ENCODE measurements around the gene CACNA1B. TPM values are rescaled to one million over a fixed set of nuclear protein-coding genes. Genes with fewer than 3 reads are reported as not detected.

CACNA1B gene
- total and polyA plus RNA-seq, 8 donors: 0.15 to 0.34 (median 0.29) TPM; not detected in 1

DNA sequence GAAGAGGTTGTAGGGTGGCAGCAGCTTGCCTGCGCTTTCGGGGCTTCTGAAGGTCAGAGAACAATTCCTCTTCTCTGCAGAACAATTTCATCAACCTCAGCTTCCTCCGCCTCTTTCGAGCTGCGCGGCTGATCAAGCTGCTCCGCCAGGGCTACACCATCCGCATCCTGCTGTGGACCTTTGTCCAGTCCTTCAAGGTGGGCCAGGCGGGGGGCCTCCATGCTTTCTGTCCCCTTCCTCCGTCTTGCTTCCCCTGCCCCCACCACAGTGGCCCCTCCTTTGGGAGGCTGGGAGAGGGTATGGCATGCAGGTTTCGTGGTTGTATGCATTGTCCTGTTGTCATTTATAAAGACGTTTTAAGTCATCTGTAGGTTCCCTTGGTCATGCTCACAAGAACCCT, 195.8 kb downstream of the CACNA1B start:
- Histone ChIP-seq H3K4me1 (no peaks in the 10 kb centered on the region), H3K9me3 (no peaks in the 10 kb centered on the region), H3K27ac (no peak overlapping the region), H3K27me3 (peaks cover 0 to 23% of the 10 kb centered on the region in 2 donors), H3K4me3 (no peak overlapping the region), H3K36me3 (no peaks in the 10 kb centered on the region)
- DNase-seq (peak in 1 of 4 donors; percentile 54), ATAC-seq (no peak)
- TF ChIP-seq, protein P1, sequence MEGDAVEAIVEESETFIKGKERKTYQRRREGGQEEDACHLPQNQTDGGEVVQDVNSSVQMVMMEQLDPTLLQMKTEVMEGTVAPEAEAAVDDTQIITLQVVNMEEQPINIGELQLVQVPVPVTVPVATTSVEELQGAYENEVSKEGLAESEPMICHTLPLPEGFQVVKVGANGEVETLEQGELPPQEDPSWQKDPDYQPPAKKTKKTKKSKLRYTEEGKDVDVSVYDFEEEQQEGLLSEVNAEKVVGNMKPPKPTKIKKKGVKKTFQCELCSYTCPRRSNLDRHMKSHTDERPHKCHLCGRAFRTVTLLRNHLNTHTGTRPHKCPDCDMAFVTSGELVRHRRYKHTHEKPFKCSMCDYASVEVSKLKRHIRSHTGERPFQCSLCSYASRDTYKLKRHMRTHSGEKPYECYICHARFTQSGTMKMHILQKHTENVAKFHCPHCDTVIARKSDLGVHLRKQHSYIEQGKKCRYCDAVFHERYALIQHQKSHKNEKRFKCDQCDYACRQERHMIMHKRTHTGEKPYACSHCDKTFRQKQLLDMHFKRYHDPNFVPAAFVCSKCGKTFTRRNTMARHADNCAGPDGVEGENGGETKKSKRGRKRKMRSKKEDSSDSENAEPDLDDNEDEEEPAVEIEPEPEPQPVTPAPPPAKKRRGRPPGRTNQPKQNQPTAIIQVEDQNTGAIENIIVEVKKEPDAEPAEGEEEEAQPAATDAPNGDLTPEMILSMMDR (IDR thresholded peaks at IDR 0.05): no peak
- intact Hi-C loops (cut with DNase I): no loop called here

DNA sequence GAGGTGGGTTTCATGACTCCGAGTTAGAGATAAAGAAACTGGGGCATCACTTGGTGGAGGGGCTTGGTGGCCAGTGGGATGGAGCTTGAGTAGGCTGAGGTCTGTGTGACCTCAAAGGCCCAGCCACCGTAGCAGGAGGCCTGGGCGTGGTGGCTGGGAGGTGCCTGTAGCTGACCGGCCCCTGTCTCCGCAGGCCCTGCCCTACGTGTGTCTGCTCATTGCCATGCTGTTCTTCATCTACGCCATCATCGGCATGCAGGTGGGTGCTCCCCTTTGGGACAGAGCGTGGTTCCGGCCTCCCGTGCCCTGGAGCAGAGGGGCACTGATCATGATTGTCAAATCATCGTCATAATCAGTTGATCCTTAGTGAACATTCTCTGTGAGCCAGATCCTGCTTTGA, 196.2 kb downstream of the CACNA1B start:
- peaks cover 0 to 27% of the 10 kb centered on the region in 2 donors for H3K27me3 ChIP-seq
- no peaks in the 10 kb centered on the region for H3K4me1 ChIP-seq
- H3K9me3 ChIP-seq: no peaks in the 10 kb centered on the region
- no peaks in the 10 kb centered on the region for H3K36me3 ChIP-seq
- TF ChIP-seq, protein P1 (IDR thresholded peaks at IDR 0.05): no peak
- DNase-seq: no peak
- no peak overlapping the region for H3K27ac ChIP-seq
- intact Hi-C loops (cut with DNase I): no loop called here
- H3K4me3 ChIP-seq: no peak overlapping the region
- no peak for ATAC-seq

DNA sequence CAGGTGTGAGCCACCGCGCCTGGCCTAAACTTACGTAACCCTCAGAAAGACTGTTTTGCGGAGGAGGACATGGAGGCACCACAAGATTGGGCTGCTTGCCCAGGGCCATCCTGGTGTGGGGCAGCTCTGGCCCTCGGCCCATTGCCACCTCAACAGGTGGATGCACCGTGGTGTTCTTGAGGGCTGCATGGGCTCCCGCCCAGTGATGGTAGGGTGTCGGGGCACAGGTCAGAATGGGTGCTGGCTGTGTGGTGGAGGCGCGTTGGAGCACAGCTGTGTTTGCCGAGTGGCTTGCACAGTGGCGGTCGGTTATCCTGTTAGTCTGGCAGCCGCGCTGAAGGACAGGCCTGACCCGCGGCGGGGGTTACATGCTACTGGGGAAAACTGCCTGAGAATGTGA, 196.9 kb downstream of the CACNA1B start:
- H3K9me3 ChIP-seq: no peaks in the 10 kb centered on the region
- TF ChIP-seq, protein P1 (IDR thresholded peaks at IDR 0.05): no peak
- peaks cover 0 to 29% of the 10 kb centered on the region in 2 donors for H3K27me3 ChIP-seq
- H3K36me3 ChIP-seq: no peaks in the 10 kb centered on the region
- no peak overlapping the region for H3K4me3 ChIP-seq
- H3K4me1 ChIP-seq: no peaks in the 10 kb centered on the region
- no peak overlapping the region for H3K27ac ChIP-seq
- no peak for DNase-seq
- intact Hi-C loops (cut with DNase I): no loop called here
- ATAC-seq: no peak

DNA sequence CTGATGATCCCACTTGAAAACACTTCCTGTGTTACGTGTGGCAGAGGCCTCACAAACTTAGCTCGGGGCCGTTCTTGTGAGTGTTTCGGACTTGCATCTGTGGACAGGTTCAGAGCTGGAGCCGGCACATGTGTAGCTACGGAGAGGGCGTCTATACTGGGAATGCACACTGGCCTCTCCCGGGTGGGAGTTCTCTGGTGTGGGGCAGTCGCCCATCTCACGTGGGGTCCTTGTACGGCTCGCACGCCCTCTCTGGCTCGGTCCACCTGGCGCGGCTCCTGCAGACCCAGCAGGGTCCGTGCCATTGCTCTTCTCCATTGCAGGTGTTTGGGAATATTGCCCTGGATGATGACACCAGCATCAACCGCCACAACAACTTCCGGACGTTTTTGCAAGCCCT, 197.9 kb downstream of the CACNA1B start:
- Histone ChIP-seq H3K4me1 (no peaks in the 10 kb centered on the region), H3K27ac (no peak overlapping the region), H3K36me3 (no peaks in the 10 kb centered on the region), H3K9me3 (no peaks in the 10 kb centered on the region), H3K27me3 (peaks cover 0 to 33% of the 10 kb centered on the region in 2 donors), H3K4me3 (no peak overlapping the region)
- ATAC-seq (no peak), DNase-seq (peak in 1 of 4 donors; percentile 49)
- TF ChIP-seq, protein P1 (IDR thresholded peaks at IDR 0.05): no peak
- intact Hi-C loops (cut with DNase I): no loop called here

DNA sequence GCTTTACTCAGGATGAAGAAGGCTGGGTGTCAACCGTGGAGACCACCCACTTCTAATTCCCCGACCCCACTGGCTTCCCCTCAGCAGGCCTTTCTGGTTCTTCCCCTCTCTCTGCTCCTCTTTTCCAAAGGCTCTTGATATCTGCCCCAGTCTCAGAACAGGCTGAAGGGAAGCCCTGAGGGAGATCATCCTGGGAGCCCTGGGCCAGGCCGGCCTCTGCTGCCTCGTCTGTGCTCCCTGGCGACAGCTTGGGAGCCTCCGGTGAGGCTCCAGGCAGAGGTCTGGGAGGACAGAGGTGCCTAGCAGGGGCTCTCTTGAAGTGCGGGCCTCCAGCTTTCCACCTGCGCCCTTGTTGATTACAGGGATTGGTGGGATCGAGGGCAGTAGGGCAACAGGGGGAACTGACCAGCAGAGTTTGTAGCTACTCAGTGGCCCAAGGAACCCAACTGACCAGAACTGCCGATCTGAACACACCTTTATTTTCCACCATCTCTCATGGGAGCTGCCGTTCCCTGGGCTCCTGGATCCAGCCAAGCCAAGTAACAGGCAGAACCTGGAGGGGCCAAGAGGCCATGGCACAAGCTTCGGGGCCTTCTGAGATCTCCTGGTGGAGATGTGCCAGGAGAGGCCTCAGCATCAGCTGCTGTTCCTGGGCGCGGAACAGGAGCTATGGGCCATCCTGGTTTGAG, 198.5 kb downstream of the CACNA1B start:
- TF ChIP-seq, protein P1 (IDR thresholded peaks at IDR 0.05): no peak
- DNase-seq (no peak), ATAC-seq (no peak)
- Histone ChIP-seq H3K36me3 (no peaks in the 10 kb centered on the region), H3K4me3 (no peak overlapping the region), H3K4me1 (no peaks in the 10 kb centered on the region), H3K27me3 (peaks cover 0 to 36% of the 10 kb centered on the region in 2 donors), H3K9me3 (no peaks in the 10 kb centered on the region), H3K27ac (no peak overlapping the region)
- intact Hi-C loops (cut with DNase I): no loop called here

All from left lung (tissue), 10 donors.